COLO668 (cell line): ENCODE measurements around the gene RPS6KA2.

Experiments
- DNase-seq: peaks from one replicate; lab custom pipeline; 2025; ENCODE audit not compliant: unreplicated experiment; lab: John Stamatoyannopoulos, UW

The RPS6KA2 gene

GRCh38 chr6:166627033-166627874 is at the start of gene RPS6KA2:
Gene RPS6KA2, minus strand, starts transcription at chr6:166627251. Its CDS starts 232 bp downstream, at chr6:166627019.
- DNase-seq = peak; percentile 96

- DNase-seq = no peak
These were observed 49.3 kb upstream of the RPS6KA2 start for GRCh38 chr6:166676270-166676860.

- no peak for DNase-seq
These were observed 48.7 kb upstream of the RPS6KA2 start for GRCh38 chr6:166675736-166676135.

- no peak for DNase-seq
These were observed 46.3 kb upstream of the RPS6KA2 start for GRCh38 chr6:166673309-166673708.

- no peak for DNase-seq
These were observed 45.7 kb upstream of the RPS6KA2 start for GRCh38 chr6:166672624-166673206.

GRCh38 chr6:166672146-166672545 is 45.1 kb upstream of the RPS6KA2 start:
- DNase-seq = no peak

- DNase-seq = no peak
These were observed 44.5 kb upstream of the RPS6KA2 start for GRCh38 chr6:166671434-166672081.

- no peak for DNase-seq
These were observed 43.8 kb upstream of the RPS6KA2 start for GRCh38 chr6:166670894-166671293.

- DNase-seq = no peak
These were observed 43.0 kb upstream of the RPS6KA2 start for GRCh38 chr6:166670013-166670412.

- DNase-seq = no peak
These were observed 41.0 kb upstream of the RPS6KA2 start for GRCh38 chr6:166667796-166668610.

- peak; percentile 4 for DNase-seq
These were observed 37.1 kb upstream of the RPS6KA2 start for GRCh38 chr6:166664135-166664534.

- DNase-seq = no peak
These were observed 36.5 kb upstream of the RPS6KA2 start for GRCh38 chr6:166663568-166663967.

GRCh38 chr6:166662690-166663089 is 35.6 kb upstream of the RPS6KA2 start:
- DNase-seq = no peak

GRCh38 chr6:166661327-166662085 is 34.5 kb upstream of the RPS6KA2 start:
- no peak for DNase-seq

GRCh38 chr6:166660157-166660688 is 33.2 kb upstream of the RPS6KA2 start:
- peak; percentile 1 for DNase-seq

- no peak for DNase-seq
These were observed 32.5 kb upstream of the RPS6KA2 start for GRCh38 chr6:166659581-166659980.

GRCh38 chr6:166658792-166659150 is 31.7 kb upstream of the RPS6KA2 start:
- DNase-seq = no peak

GRCh38 chr6:166658115-166658791 is 31.2 kb upstream of the RPS6KA2 start:
- DNase-seq = no peak

- no peak for DNase-seq
These were observed 30.5 kb upstream of the RPS6KA2 start for GRCh38 chr6:166657531-166657930.
